HepG2 (cell line): ENCODE data around the gene OR52W1. TPM values are rescaled to one million over a fixed set of nuclear protein-coding genes. Genes with fewer than 3 reads are reported as not detected.

ENCODE experiments used
- ATAC-seq: fragments of 200-7000 bp; cut with Tn5 transposase; 3 replicates; pipeline ENCODE4 v1.9.1; 2020; ENCODE audit warnings: mild to moderate bottlenecking, moderate library complexity
- BruUV-seq: library from RNA; stranded (reverse); fragments of 400-500 nt; replicated peaks from 2 replicates; lab custom pipeline; 2021; lab: Mats Ljungman, UMichigan
- CTCF ChIA-PET: fragments of 300-600 bp; formaldehyde crosslinking; extraction: SDS; loops from one replicate; lab custom pipeline; 2021; ENCODE audit warnings: low total read pairs, inconsistent platforms, low intra/inter-chr PET ratio; lab: Yijun Ruan, JAX
- POLR2A ChIA-PET: fragments of 350-600 bp; sonication (Branson Sonifier 250); formaldehyde crosslinking; loops from one replicate; lab custom pipeline; 2020; ENCODE audit warnings: antibody characterized with exemption, inconsistent platforms; lab: Yijun Ruan, JAX
- DNase-seq: peaks from one replicate; pipeline ENCODE4 v3.0.0-alpha.2; 2015; ENCODE audit warnings: low spot score
- FAIRE-seq: peaks from 3 replicates; lab custom pipeline; 2011; peaks lifted over from hg19 to GRCh38; lab: Jason Lieb, UNC
- H2AFZ ChIP-seq: one replicate; pipeline ENCODE4 v1.6.1; 2011; ENCODE audit warnings: low read length, inconsistent platforms
- H3K27ac ChIP-seq: fragments of 300-600 bp; 3 replicates; pipeline ENCODE4 v1.8.0; 2011; ENCODE audit warnings: mixed run types, mild to moderate bottlenecking, mixed read lengths, low read length, inconsistent platforms; ENCODE audit not compliant: insufficient read depth; ENCODE audit errors: extremely low read length
- H3K27me3 ChIP-seq, 2 experiments: fragments of 200-600 bp in 1 of 2; 2 replicates in 1 of 2; 3 replicates in 1 of 2; pipeline versions ENCODE4 v1.6.0 to v1.8.0; 2011; ENCODE audit warnings: low read length in 2 of 2, mild to moderate bottlenecking in 2 of 2, moderate library complexity in 2 of 2, inconsistent platforms in 1 of 2; ENCODE audit not compliant: insufficient read depth in 2 of 2, control insufficient read depth in 1 of 2
- H3K36me3 ChIP-seq, 2 experiments: fragments of 200-600 bp in 1 of 2; replicated peaks in 1 of 2; 2 replicates in 1 of 2; 3 replicates in 1 of 2; pipeline versions ENCODE4 v1.5.1 to v1.8.0; 2011; ENCODE audit warnings: low read length in 2 of 2, inconsistent platforms in 1 of 2; ENCODE audit not compliant: insufficient read depth in 2 of 2, control insufficient read depth in 1 of 2
- H3K4me1 ChIP-seq: 2 replicates; pipeline ENCODE4 v1.5.1; 2012; ENCODE audit warnings: low read length, inconsistent platforms; ENCODE audit not compliant: insufficient read depth
- H3K4me2 ChIP-seq: 2 replicates; pipeline ENCODE4 v1.6.0; 2011; ENCODE audit warnings: low read depth, low read length, inconsistent platforms
- H3K4me3 ChIP-seq, 3 experiments: fragments of 200-600 bp in 1 of 3; sonication (generic), shearing (Covaris generic) in 1 of 3; replicated peaks in 1 of 3; 2 replicates each; pipeline ENCODE4 v1.5.1; 2011 to 2016; ENCODE audit warnings: low read length in 3 of 3, inconsistent platforms in 2 of 3, low read depth in 2 of 3, mild to moderate bottlenecking in 2 of 3, control low read depth in 1 of 3, mixed read lengths in 1 of 3; ENCODE audit not compliant: insufficient read depth in 1 of 3
- H3K79me2 ChIP-seq: one replicate; pipeline ENCODE4 v1.6.1; 2011; ENCODE audit warnings: low read length, inconsistent platforms; ENCODE audit not compliant: insufficient read depth
- H3K9ac ChIP-seq: 2 replicates; pipeline ENCODE4 v1.6.0; 2011; ENCODE audit warnings: mild to moderate bottlenecking, low read depth, low read length, inconsistent platforms; ENCODE audit not compliant: insufficient read depth
- H3K9me3 ChIP-seq: 2 replicates; pipeline ENCODE4 v1.5.1; 2012; ENCODE audit warnings: mild to moderate bottlenecking, low read length
- H4K20me1 ChIP-seq: 2 replicates; pipeline ENCODE4 v1.6.0; 2011; ENCODE audit warnings: inconsistent platforms, mild to moderate bottlenecking, low read length, moderate library complexity; ENCODE audit not compliant: insufficient read depth
- CHD2 ChIP-seq: IDR thresholded peaks from 2 replicates; pipeline ENCODE4 v1.6.1; 2011; ENCODE audit warnings: low read depth, low read length, improper control_type of control experiment
- GPN1 ChIP-seq: sonication (generic); formaldehyde crosslinking; IDR thresholded peaks from 2 replicates; pipeline ENCODE4 v1.5.1; 2020; ENCODE audit warnings: missing genetic modification reagents, borderline replicate concordance
- HOXD1 ChIP-seq: sonication (generic); formaldehyde crosslinking; IDR thresholded peaks from 2 replicates; pipeline ENCODE4 v1.5.0; 2020; ENCODE audit warnings: missing genetic modification reagents
- KDM2A ChIP-seq: sonication (generic); formaldehyde crosslinking; IDR thresholded peaks from 2 replicates; pipeline ENCODE4 v1.4.0; 2020; ENCODE audit warnings: low read depth, missing genetic modification reagents, borderline replicate concordance
- KDM5B ChIP-seq: sonication (generic); formaldehyde crosslinking; IDR thresholded peaks from 2 replicates; pipeline ENCODE4 v1.4.0; 2020; ENCODE audit warnings: missing genetic modification reagents, mild to moderate bottlenecking, borderline replicate concordance
- NKX3-1 ChIP-seq: sonication (generic); formaldehyde crosslinking; IDR thresholded peaks from 2 replicates; pipeline ENCODE4 v1.5.0; 2020; ENCODE audit warnings: missing genetic modification reagents
- SNAPC2 ChIP-seq: sonication (generic); formaldehyde crosslinking; IDR thresholded peaks from 2 replicates; pipeline ENCODE4 v1.8.1; 2022; ENCODE audit warnings: mild to moderate bottlenecking, missing genetic modification reagents
- SSRP1 ChIP-seq: IDR thresholded peaks from 2 replicates; pipeline ENCODE4 v1.6.1; 2016; ENCODE audit warnings: control low read depth
- THAP9 ChIP-seq: sonication (generic); formaldehyde crosslinking; IDR thresholded peaks from 2 replicates; pipeline ENCODE4; 2020; ENCODE audit warnings: missing genetic modification reagents, mild to moderate bottlenecking, borderline replicate concordance
- ZNF44 ChIP-seq: sonication (generic); formaldehyde crosslinking; IDR thresholded peaks from 2 replicates; pipeline ENCODE4 v1.5.1; 2020; ENCODE audit warnings: mild to moderate bottlenecking, missing genetic modification reagents
- ZNF557 ChIP-seq: sonication (generic); formaldehyde crosslinking; IDR thresholded peaks from 2 replicates; pipeline ENCODE4 v1.4.0; 2020; ENCODE audit warnings: missing genetic modification reagents
- ZNF572 ChIP-seq: sonication (generic); formaldehyde crosslinking; IDR thresholded peaks from 2 replicates; pipeline ENCODE4 v1.5.1; 2020; ENCODE audit warnings: mild to moderate bottlenecking, missing genetic modification reagents
- ZNF7 ChIP-seq: IDR thresholded peaks from 2 replicates; pipeline ENCODE4 v1.6.1; 2016; ENCODE audit warnings: missing biosample characterization, missing genetic modification reagents
- ZNF780A ChIP-seq: sonication (generic); formaldehyde crosslinking; IDR thresholded peaks from 2 replicates; pipeline ENCODE4 v1.8.0; 2022; ENCODE audit warnings: mild to moderate bottlenecking, missing genetic modification reagents, moderate library complexity
- ZSCAN21 ChIP-seq: sonication (generic); formaldehyde crosslinking; IDR thresholded peaks from 2 replicates; pipeline ENCODE4 v1.8.0; 2022; ENCODE audit warnings: mild to moderate bottlenecking, missing genetic modification reagents, moderate library complexity, borderline replicate concordance
- WGBS: methylation state at CpG from one replicate; pipeline ENCODE4 v1.1.6; 2017; ENCODE audit warnings: low lambda C conversion rate; 5-methylcytosine and 5-hydroxymethylcytosine counted together
- in situ Hi-C: cut with HindIII; loops from 2 replicates; pipeline ENCODE4 v1.10.0; 2017; ENCODE audit warnings: low pct_unique_long_range_greater_than_20kb; ENCODE audit not compliant: extremely low pct_ligation_motif_present
- intact Hi-C: fragments of 100-400 bp; cut with micrococcal nuclease; formaldehyde crosslinking; loops from one replicate; pipeline ENCODE4 v1.10.0; 2022; ENCODE audit not compliant: unreplicated experiment
- polyA plus RNA-seq, 8 experiments: library from polyadenylated mRNA; depleted of rRNA in 3 of 8; stranded (reverse) in 7 of 8; unstranded in 1 of 8; fragments of >200 nt; fragmentation: Illumina TruSeq in 4 of 8; extraction: Trizol in 4 of 8; gene quantifications; 2 replicates each; pipeline versions ENCODE4 v1.2.1 to v1.2.3, GENCODE V29; 2011 to 2016; ENCODE audit warnings: low read depth in 4 of 8, missing spikeins in 1 of 8, mixed read lengths in 1 of 8; ENCODE audit not compliant: insufficient read depth in 1 of 8
- total RNA-seq, 5 experiments: library from RNA; depleted of rRNA; stranded (reverse); fragments of >200 nt; fragmentation: Illumina TruSeq; extraction: Trizol; gene quantifications; 2 replicates each; pipeline ENCODE4 v1.2.3, GENCODE V29; 2016; ENCODE audit warnings: low read depth in 1 of 5
- TF ChIP-seq, protein P1 (sequence below), 2 experiments: sonication (generic) in 1 of 2; formaldehyde crosslinking in 1 of 2; IDR thresholded peaks; 2 replicates each; pipeline versions ENCODE4 v1.4.0 to v1.6.1; 2018 to 2020; ENCODE audit warnings: missing genetic modification reagents in 2 of 2, borderline replicate concordance in 1 of 2, low read depth in 1 of 2, mild to moderate bottlenecking in 1 of 2, missing biosample characterization in 1 of 2

OR52W1 gene
- total and polyA plus RNA-seq, 2 of the 13 experiments (the other 11 are each of a cell fraction or from before 2014, with no cell fraction given) = not detected

DNA sequence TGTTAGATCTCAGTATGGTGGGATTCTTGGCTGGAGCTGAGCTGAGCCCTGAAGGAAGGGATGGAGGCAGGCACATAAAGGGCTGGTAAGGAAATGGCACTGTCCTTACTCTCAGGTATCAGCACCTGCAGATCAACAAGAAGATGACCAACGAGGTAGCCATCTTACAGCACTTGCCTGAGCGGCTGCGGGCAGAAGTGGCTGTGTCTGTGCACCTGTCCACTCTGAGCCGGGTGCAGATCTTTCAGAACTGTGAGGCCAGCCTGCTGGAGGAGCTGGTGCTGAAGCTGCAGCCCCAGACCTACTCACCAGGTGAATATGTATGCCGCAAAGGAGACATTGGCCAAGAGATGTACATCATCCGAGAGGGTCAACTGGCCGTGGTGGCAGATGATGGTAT lies 42.3 kb downstream of the OR52W1 start:
- Histone ChIP-seq H3K27me3 (peaks cover 2 to 16% of the 10 kb centered on the region in 2 experiments; a peak in 1 of 5 replicates), H3K27ac (no peak overlapping the region), H3K4me1 (no peaks in the 10 kb centered on the region), H3K9ac (no peak overlapping the region), H3K9me3 (no peaks in the 10 kb centered on the region), H3K36me3 (no peaks in the 10 kb centered on the region), H2AFZ (no peak overlapping the region), H4K20me1 (no peaks in the 10 kb centered on the region), H3K4me3 (no peak overlapping the region), H3K79me2 (no peaks in the 10 kb centered on the region), H3K4me2 (no peak overlapping the region)
- 25% methylated on average over 5 of the region's 7 CpGs for WGBS
- intact Hi-C loops (no loop called here), in situ Hi-C loops (no loop called here)
- ATAC-seq (no peak), DNase-seq (no peak), FAIRE-seq (no peak)
- no TSS peak for BruUV-seq
- ChIA-PET CTCF (no interaction called here), POLR2A (no interaction called here)
- TF ChIP-seq KDM2A (CRISPR knock-in tag) (no peak), ZNF780A (CRISPR knock-in tag) (no peak), ZNF7 (CRISPR knock-in tag) (no peak), SSRP1 (CRISPR knock-in tag) (no peak), ZNF572 (no peak), KDM5B (no peak), NKX3-1 (no peak)

DNA sequence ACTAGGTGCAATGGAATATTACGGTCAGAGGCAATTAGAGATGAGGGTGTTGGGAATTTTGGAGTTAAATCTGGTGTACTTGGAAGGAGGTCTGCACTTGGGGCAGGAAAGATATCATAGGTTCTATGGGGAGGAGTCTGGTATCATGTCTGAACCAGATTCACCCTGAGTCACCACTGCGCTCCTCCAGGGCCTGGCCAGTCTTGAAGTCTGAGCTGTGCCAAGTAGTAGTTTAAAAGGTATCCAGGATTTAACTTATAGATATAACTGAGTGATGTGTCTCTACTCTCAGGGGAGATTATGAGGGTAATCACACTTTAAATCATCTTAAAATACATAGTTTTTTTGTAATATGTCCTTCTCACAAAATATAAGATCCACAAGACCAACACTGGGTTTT lies 46.5 kb downstream of the OR52W1 start:
- ATAC-seq = no peak
- TF ChIP-seq HOXD1 (CRISPR knock-in tag) (no peak), ZNF557 (CRISPR knock-in tag) (no peak), CHD2 (no peak), GPN1 (CRISPR knock-in tag) (no peak), ZNF44 (CRISPR knock-in tag) (no peak), ZSCAN21 (CRISPR knock-in tag) (no peak), THAP9 (CRISPR knock-in tag) (no peak), SNAPC2 (no peak)
- TF ChIP-seq, protein P1, sequence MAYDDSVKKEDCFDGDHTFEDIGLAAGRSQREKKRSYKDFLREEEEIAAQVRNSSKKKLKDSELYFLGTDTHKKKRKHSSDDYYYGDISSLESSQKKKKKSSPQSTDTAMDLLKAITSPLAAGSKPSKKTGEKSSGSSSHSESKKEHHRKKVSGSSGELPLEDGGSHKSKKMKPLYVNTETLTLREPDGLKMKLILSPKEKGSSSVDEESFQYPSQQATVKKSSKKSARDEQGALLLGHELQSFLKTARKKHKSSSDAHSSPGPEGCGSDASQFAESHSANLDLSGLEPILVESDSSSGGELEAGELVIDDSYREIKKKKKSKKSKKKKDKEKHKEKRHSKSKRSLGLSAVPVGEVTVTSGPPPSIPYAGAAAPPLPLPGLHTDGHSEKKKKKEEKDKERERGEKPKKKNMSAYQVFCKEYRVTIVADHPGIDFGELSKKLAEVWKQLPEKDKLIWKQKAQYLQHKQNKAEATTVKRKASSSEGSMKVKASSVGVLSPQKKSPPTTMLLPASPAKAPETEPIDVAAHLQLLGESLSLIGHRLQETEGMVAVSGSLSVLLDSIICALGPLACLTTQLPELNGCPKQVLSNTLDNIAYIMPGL (CRISPR knock-in tag; IDR thresholded peaks at IDR 0.05; ENCODE audit: borderline replicate concordance in 1 of 2, low read depth in 1 of 2) = no peak

More for the DNA sequence above, 46.5 kb downstream of the OR52W1 start:
- H4K20me1 ChIP-seq = no peaks in the 10 kb centered on the region
- no peaks in the 10 kb centered on the region for H3K4me1 ChIP-seq
- no peak overlapping the region for H3K9ac ChIP-seq
- H3K27ac ChIP-seq = no peak overlapping the region
- H3K79me2 ChIP-seq = no peaks in the 10 kb centered on the region
- FAIRE-seq = no peak
- no peak for DNase-seq
- H2AFZ ChIP-seq = no peak overlapping the region
- no peaks in the 10 kb centered on the region for H3K36me3 ChIP-seq
- in situ Hi-C loops = no loop called here
- BruUV-seq = no TSS peak
- H3K4me3 ChIP-seq = no peak overlapping the region
- intact Hi-C loops = no loop called here
- H3K9me3 ChIP-seq = no peaks in the 10 kb centered on the region
- ChIA-PET POLR2A (no interaction called here), CTCF (no interaction called here)
- 53% methylated on average over 2 of the region's 2 CpGs for WGBS
- H3K27me3 ChIP-seq = peaks cover 2 to 7% of the 10 kb centered on the region in 2 experiments; a peak in 1 of 5 replicates
- H3K4me2 ChIP-seq = no peak overlapping the region
